Fibroblast of skin of right biceps (primary cell): ENCODE measurements around the gene ZNF579.

ENCODE experiments used
- DNase-seq: peaks from one replicate; pipeline ENCODE4 v3.0.0-alpha.2; 2013

Gene ZNF579

DNA sequence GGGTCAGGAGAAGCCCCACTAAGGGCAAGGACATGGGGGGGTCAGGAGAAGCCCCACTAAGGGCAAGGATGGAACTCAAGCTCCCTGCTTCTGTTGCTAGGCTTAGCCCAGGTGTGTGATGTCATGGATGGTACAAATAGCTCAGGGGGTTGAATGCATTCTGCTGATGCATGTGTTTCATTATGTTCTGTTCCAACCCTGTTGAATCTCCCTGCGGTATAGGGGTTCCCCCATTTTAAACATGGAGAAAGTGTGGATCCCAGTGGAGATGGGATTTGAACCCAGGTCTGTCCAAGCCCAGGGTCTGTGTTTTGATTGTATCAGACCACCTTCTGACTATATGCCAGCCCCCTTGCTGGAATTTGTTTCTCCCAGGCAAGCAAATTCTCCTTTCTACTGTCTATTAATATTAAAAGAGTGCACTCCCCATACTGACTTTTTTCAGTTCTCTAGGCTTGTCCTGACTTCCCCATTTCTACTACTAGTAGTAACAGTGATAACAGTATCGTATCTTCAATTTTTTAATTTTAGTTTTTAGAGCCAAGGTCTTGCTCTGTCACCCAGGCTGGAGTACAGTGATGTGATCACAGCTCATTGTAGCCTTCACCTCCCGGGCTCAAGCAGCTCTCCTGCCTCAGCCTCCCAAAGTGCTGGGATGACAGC, 31.5 kb upstream of the ZNF579 start:
- DNase-seq = no peak

DNA sequence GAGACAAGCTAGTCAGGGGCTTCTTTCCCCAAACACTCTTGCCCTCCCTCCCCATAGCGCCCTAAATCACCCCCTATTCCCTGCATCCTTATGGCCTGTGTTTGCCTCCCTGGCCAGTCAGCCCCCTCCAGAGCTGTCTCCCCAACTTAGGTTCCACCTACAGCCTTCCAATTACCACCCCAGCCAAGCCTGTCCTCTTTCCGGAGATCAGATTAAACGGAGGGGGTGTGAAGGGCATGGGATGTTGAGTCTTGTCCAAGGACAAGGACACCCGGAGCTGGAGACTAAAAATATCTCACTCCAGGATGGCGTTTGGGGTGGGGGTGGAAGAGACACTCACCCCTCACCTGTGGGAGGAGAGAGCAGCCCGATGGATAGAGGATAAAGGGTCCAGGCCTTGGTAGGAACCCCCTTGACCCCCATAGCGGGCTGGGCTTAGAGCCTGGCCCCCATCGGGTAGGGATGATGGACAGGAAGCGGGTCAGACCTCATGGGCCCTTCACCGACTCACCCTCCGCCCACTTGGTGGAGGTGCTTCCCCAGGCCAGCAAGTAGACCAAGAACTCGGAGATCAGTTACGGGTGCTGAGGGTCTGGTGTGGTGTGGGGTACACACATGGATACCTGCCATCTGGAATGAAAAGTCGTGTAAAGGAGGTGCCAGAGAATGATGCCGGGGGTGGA, 30.8 kb upstream of the ZNF579 start:
- DNase-seq = no peak

DNA sequence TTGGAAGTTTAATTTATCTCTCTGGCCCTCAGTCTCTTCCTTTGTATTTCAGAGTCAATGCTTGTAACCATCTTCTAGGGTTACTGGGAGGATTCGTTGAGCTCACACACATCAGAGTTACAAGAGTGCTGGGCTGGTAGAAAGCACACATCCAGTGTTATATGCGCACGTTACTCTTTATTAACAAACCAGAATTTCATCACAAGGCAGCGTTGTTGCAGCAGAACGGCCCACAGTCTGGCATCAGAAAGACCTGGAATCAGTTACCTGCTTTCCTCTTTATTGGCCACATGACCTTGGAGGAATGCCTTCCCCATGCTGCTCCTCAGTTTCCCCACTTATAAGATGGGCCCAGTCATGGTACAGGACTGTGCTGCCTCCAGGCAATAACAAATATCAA, 28.7 kb upstream of the ZNF579 start:
- no peak for DNase-seq

DNA sequence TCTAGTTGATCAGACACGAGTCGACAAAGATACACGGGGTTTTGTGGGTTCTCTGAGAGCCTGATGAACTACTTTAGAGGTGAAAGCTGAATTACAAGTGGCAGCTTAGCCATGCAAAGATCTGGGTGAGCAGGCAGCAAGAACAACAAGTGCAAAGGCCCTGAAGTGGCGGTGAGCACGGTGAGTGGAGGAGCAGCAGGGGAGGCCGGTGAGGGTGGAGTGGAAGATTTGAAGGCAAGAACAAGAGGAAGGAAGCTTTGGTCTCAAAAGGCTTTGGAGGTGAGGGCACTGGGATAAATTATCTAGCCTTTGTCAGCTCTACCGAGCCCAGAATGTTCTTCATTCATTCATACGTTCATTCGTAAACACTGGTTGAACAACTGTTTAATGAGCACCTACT, 26.2 kb upstream of the ZNF579 start:
- no peak for DNase-seq

DNA sequence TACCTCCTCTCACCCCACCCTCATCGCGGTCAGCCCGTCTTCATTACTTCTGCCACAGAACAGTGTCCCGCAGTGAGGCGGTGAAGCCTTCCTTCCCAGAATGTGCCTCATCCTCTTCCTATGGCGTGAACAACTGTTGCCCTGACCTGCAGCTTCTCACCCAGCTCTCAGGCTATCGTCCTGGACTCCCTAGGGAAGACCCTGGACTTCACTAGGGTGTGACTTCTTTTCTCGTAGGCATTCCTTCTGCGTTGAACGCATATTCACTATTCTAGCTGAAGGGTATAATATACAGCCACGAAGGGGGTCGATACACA, 25.8 kb upstream of the ZNF579 start:
- no peak for DNase-seq

DNA sequence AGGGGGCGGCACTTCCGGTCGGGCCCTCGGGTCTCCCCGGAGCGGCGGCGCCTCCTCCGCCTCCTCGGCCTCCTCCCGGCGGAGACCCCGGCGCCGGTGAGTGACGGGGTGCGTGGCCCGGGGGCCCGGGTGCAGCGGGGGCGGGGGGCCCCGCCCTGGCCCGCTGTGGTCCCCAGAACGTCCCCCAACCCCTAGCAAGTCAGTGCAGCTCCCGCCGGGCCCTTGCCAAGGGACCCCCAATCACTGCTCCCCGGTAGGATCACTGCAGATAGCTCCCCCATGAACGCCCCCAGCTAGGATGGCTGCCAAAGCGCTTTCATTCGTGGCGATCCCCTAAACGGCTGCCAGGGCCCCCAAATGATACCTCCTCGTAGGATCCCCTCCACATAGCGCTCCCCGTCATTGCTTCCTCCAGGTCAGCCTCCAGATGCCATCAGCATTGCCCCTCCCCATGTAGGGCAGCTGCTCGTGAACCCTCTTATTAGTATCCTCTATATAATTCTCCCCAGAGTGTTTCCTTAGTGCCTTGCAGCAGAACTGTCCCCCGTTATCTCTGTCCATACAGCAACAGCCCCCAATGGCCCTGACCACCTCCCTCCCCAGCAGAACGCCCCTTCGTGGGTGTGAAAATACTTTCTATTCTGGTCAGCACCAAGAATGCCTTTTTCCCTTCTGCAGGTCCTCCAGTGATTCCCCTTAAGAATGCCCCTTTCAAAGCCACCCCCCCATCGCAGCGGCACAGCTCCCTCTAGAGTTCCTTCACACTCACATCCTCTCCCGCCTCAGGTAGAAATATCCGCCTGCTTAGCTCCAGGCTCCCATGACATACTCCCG, 25.2 kb upstream of the ZNF579 start, which contains the start of gene ZNF865:
Gene ZNF865, plus strand, starts transcription at position 11 of the 834 bp plus-strand sequence. CDS start 7,972 bp downstream, outside the sequence.
- peak; percentile 85 for DNase-seq

DNA sequence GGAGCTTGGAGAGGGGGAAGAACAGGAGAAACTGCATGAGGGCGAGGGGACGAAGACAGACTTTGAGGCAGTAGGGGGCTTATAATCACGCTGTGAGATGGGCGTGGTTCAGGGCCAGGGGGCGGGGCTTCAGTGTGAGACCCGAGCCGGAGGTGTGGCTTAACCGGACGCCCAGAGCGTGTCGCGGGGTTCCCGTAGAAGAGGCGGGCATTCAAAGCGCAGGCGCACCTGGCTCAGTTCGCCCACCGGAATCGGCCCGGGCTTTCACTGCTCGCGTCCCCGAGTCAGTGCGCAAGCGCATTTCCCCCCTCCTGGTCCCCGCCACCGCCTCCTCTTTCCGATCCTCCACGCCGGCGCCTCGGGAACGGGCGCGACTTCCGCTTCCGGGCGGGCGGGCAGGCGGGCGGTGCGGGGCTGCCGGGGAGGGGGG, 24.6 kb upstream of the ZNF579 start:
- peak; percentile 97 for DNase-seq

DNA sequence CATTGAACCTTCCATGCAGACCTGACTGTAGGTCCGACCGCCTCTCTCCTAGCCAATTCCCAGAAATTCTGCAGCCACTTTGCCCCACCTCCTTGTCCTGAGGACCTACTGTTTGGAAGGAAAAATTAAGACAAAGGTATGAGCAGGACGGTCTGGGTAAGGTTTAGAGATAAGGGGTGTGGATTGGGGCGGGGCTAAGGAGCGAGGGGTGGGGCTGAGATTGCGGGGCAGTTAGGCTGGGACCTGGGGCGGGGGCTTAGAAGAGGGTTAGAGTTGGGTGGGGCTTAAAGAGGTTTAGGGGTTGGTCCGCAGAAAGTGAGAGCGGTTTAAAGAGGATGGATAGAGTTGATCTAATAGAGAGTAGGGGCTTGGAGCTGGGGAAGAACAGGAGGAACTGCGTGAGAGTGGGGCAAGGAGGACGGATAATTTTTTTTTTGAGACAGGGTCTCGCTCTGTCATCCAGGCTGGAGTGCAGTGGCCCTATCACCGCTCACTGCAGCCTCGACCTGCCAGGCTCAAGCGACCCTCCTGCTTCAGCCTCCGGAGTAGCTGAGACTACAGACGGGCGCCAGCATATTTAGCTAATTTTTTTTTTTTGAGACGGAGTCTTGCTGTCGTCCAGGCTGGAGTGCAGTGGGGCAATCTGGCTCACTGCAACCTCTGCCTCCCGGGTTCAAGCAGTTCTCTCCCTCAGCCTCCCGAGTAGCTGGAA, 23.1 kb upstream of the ZNF579 start:
- DNase-seq = no peak

DNA sequence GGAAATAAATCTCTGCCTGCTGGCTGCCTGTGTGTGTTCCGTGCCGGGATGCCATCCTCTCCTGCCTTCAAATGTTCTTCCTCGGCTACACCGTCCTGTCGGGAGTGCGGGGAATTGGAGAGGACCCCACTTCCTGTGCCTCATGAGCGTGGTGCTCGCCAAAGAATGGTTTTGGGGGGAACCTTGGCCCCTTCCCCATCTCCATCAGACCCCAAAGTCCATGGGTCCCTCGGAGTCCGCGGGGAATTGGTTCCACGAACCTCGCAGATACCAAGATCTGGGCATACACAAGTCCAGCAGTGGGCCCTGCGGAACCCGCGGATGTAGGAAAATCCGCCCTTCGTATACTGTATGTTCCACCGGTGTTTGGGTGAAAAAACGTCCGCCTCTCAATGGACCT, 22.5 kb upstream of the ZNF579 start:
- no peak for DNase-seq

DNA sequence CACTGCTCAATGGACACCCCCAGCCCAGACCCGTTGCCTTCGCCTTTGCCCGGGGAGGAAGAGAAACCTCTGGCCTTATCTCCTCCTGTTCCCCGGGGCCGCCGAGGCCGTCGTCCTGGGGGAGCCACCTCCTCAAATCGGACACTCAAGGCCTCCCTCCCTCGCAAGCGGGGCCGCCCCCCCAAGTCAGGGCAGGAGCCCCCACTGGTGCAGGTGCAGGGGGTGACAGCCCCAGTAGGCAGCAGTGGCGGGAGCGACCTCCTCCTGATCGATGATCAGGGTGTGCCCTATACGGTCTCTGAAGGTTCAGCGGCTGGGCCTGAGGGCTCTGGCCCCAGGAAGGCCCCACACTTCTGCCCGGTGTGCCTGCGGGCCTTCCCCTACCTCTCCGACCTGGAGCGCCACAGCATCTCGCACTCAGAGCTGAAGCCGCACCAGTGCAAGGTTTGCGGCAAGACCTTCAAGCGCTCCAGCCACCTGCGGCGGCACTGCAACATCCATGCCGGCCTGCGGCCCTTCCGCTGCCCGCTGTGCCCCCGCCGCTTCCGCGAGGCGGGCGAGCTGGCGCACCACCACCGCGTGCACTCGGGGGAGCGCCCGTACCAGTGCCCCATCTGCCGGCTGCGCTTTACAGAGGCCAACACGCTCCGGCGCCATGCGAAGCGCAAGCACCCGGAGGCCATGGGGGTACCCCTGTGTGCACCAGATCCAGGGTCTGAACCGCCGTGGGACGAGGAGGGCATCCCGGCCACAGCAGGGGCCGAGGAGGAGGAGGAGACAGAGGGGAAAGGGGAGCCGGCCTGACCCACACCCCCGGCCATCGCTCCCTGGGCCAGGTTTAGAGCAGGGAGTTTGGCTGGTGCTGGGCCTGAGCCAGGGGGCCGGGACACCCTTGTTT, 21.7 kb upstream of the ZNF579 start:
- no peak for DNase-seq

DNA sequence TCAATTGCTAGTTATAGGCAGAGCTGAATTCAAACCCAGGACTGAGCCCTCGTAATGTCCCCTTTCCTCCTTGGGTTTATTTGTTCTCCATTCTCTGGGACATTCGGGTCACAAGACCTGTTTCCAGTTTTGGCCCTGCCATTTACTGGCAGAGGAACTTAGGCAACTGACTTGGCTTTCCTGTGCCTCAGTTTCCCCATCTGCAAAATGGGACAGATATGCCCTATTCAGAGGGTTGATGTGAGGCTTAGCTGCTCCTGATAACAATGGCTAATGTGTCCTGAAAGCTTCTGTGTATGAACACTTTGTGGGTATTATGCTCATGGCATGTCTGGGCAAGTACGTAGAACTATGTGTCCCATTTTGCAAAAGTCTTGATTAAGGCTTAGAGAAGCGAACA, 20.4 kb upstream of the ZNF579 start:
- DNase-seq = no peak

DNA sequence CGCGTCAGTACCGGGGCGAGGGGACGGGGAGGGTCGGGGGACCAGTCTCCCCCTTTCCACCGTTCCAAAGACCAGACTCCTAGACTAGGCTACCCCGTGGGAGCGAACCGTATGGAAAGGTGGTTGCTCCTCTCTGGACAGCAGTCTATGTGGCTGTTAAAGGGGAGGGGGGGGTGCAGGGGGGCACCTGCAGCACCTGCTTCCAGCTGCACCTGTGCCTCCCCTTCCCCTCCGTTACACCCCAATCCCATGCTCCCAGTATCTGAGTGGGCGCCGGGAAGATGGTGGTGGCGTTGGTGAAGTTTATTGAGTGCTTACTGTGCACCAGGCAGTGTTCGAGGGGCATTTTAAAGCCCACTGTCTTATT, 20.0 kb upstream of the ZNF579 start:
- DNase-seq = no peak

DNA sequence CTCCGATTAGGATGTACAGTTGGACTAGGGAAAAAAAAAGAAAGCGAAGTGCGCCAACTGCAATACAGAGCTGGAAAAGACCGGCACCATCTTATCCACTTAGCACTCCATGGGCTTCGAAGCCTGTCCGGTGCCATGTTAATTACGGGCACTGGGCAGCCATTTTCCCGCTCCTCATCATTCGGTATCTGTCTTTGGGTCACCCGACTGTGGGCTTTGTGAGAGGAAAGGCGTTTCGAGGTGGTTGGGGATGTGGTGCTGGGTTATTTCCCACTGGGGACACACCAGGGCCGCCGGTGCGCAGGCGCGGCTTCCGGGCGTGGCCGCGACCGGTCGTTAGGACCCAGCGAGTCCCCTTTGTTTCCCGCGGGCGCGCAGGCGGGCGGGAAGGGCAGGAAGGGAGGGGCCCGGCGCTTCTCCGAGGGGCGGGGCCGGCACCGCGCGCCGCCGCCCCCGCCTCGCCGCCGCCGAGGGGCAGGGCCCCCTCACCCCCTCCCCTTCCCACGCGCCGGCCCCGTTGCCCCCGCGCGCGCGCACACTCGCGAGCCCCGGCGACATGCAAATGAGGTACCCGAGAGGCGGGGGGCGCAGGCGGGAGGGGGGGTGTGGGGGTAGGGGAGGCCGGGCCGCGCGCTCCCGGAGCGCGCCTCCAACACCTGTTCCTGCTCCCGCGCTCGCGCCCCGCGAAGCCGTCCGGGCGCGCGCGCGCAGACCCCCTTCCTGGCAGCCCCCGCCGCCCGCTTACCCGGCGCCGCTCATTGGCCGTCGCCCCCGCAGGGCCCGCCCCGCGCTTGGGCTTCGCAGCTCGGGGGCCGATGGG, 19.4 kb upstream of the ZNF579 start, which contains the start of gene ZNF524:
Gene ZNF524, plus strand, starts transcription at position 447 of the 820 bp plus-strand sequence. CDS start 1,825 bp downstream, outside the sequence.
- DNase-seq = peak; percentile 88

DNA sequence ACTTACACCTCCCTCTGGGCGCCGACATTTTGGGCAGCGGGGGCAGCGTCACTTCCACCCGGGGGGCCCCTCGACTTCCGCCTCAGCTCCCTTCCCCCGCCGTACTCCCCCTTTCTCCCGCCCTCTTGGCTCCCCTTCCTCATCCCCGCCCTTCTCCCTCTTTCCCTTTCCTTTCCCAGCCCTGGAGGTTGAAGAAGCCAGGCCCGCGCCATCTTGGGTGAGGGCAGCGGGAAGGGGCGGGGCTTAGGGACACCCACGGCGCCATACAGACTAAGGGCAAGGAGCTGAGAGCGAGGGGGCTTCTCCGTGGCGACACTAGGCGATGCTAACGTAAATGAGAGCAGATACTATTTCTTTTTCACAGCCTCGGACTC, 18.8 kb upstream of the ZNF579 start, which contains the start of gene FIZ1:
Gene FIZ1, minus strand, starts transcription at position 50 of the 374 bp plus-strand sequence. CDS start 1,652 bp downstream, outside the sequence.
- peak; percentile 99 for DNase-seq

DNA sequence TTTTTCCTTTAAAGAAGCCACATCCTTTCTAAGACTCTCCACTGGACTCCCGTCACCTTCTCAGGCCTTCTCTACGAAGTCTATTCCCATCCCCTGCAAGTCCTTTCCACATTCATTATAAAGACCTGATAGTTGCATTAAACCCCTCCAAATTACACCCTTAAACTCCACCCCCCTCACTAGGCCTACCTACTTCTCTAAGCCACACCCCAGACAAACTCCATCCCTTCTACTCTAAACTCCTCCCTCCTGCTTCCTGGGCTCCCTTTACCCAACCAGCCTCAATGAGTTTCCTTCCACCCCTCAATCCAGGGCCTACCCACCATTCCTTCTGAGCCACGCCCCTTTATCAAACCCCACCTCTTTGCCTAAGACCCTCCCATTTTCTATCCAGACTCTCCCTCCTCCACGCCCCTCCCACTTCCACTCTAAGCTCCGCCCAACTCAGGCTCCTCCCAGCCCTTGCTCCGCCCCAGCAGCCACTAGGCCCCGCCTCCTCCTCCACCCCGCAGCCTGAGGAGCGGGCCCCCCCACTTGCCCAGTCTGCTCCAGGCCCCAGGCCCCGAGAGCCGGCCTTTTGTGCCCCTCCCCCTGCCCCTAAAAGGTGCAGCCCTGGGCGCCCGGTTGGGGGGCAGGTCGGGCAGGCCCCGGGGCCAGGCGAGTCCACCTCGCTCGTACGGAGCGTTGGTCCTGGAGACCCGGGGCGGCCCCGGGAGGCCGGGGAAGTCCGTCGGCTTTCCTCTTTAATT, 18.2 kb upstream of the ZNF579 start:
- DNase-seq = peak; percentile 95

DNA sequence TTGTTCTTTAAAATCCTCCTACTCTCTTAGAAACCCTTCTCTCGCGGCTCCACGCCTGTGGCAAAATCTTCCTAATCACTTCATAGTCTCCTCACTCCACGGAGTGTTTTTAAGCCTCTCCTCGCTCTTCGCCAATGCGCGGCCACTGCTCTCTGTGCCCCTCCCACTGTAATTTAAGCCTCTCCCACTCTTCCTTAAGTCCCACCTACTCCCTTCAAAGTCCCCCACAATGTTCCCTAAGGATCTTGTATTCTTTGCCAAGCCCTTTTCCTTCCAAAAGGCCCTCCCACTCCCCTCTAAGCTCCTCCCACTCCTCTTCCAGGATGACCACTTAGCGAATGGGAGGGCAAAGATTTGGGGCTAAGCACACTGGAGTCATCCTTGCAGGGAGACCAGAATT, 17.4 kb upstream of the ZNF579 start:
- no peak for DNase-seq

DNA sequence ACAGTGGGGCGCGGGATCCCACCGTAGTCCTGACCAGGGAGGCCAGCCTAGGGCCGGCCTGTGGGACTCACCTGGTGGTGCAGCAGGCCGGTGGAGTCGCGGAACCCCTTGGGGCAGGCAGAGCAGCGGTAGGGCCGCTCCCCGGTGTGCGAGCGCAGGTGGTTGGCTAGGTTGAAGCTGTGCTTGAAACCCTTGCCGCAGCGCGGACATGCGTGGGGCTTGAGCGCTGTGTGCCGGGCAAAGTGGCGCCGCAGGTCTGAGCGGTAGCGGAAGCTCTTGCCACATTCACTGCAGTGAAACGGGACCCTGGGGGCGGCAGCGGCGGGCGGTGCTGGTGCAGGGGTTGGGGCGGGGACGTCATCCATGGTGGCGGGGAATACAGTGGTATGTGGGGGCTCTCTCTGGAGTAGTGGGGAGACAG, 16.9 kb upstream of the ZNF579 start:
- no peak for DNase-seq

DNA sequence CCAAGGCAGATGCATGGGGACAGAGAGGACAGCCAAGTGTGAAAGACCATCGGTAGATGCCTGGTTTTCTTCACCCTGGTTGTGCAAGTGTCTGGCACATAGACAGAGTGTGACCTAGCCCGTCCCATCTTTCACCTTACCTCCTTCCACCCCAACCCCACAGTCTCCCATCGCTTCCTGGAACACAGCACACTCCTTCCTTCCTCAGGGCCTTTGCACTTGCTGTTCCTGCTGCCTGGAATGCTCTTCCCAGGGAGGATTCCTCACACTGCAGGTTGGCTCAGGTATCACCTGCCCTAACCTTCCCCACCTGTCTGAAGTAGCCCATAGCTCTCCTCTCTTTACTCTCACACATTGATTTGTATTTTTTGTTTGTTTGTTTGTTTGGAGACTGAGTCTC, 15.7 kb upstream of the ZNF579 start:
- no peak for DNase-seq

DNA sequence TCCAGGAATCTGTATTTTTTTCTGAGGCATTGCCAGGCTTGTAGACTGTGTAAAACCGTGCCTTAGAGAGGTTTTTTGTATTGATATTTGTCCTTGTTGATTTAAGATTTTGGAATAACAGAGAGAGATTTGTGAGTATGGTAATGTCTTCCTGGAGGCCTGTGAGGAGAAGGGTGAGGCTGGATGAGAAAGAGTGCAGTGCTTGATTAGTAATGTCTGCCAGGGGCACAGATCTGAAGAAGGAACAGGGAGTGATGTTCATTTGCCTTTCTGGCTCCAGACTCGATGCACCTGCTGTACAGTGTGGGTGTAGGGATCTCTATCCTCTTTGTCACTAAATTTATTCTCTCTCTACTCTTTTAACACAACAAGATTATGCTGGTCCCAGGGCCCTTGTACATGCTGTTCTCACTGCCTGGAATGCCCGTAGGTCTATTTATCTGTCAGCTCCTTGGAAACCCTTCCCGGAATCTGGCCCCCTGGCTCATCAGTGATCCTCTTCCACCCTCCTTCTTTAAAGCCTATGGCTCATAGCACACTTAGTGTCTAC, 14.4 kb upstream of the ZNF579 start:
- DNase-seq = no peak
